Activated CD4-positive, alpha-beta T cell treated with anti-CD3 and anti-CD28 coated beads for 24 hours (primary cell): Measurements from ENCODE around the gene WDR27.
"Not testable (repeated sequence)": the region's sequence is repeated elsewhere in the genome, so short reads cannot be mapped to it uniquely, and the experiment has no call there.

Experiments used
- DNase-seq, 2 donors: peaks; one replicate each; pipeline ENCODE4 v3.0.0-alpha.2; 2020; ENCODE audit warnings: low read depth in 2 of 2

The WDR27 gene

DNA sequence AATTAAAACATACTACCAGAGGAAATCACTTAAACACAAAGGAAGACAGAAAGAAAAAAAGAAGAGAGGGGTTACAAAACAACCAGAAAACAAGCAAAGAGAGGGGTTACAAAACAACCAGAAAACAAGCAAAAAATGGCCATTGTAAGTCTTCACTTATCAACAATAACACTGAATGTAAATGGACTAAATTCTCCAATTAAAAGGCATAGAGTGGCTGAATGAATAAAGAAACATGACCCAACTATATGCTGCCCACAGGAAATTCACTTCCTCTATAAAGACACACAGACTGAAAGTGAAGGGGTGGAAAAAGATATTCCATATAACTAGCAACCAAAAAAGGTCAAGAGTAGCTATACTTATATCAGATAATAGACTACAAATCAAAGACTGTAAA, 180.0 kb downstream of the WDR27 start:
- no peak for DNase-seq

DNA sequence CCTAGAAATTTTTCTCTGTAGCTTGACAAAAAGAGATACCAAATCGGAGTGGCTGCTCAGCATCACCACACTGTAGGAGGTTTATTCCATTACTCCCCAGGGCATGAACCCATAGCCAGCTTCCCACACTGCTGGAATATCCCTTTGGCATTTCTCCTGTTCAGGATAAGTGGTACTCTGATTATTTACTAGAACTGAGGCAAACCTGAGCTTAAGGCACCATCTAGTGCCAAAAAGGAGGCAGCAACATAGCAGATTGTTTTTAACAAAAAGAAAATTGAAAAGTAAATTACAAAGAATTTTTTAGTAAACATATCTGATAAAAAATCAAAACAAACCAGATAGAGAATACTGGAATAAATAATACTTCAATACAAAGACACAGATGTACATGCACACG, 181.7 kb downstream of the WDR27 start:
- no peak for DNase-seq

DNA sequence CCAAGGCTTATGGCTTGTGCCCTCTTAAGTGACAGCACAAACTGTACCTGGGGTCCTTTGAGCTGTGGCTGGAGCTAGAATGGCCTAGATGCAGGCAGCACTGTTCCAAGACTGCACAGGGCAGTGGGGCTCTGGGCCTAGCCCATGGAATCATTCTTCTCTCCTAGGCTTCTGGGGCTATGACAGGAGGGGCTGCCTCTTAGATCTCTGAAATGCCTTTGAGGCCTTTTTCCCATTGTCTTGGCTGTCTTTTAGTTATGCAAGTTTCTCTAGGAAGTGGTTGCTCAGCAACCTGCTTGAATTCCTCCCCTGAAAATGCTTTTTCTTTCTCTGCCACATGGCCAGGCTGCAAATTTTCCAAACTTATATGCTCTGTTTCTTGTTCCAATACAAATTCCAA, 183.4 kb downstream of the WDR27 start:
- DNase-seq = no peak

DNA sequence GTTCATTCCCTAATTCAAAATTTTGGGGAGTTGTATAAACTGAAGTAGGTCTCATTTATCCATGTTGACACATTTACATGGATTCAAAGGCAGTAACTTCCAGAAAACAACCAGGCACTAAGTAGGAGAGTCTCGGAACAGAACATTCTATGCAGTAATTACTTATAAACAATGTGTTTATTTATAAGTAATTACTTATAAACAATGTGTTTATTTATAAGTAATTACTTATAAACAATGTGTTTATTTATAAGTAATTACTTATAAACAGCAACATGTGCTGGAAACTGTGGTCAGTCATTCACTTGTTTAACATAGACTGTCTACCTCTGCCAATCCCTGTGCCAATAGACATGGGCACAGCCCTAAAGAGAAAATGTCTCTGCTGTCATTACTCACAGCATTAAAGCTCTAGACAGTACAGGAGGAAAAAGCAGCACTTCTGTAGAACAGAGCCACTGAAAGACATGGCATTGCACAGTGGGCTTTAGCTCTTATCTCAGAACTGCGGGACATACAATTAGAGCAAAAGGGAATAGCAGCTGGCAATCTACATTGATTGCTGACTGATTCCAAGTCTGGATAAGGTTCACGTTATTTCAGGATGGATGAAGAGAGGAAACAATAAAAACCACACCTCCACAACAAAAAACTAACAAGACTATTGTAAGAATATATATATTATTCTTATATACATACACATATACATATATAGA, 188.2 kb downstream of the WDR27 start:
- no peak for DNase-seq

DNA sequence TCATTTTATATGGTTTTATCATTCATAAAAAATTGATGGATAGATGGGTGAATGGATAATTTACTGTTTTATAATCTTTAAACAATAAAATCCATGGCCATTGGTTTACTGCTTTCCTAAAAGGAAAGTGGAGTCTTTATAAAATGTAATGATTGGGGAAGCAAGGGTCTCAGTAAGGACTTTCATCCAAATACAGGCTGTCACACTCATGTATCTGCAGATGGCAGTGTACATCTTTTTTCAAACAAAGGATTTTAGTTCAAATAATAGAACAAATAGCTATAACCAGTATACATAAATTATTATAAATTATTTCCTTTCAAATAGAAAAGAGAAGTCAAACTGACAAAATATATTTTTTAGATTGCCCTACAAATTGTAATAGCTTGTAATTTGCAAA, 190.0 kb downstream of the WDR27 start:
- DNase-seq = not testable (repeated sequence)

DNA sequence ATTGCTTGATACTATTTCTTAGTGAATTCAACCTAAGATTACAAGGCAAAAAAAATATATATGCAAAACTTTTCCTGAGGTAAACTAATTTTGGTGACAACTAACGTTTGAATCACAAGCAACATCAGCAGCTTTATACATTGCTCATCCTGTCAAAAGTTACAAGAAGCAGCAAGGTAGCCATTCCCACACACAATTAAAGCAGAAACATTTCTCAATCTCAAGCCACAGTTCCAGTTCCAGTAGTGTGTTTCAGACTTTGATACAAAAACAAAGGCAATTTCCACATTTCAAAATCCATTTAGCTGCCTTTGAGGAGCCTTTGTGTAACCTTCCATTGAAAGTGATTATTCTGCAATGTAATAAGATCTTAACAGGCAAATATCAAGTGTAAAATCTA, 191.0 kb downstream of the WDR27 start:
- no peak for DNase-seq

DNA sequence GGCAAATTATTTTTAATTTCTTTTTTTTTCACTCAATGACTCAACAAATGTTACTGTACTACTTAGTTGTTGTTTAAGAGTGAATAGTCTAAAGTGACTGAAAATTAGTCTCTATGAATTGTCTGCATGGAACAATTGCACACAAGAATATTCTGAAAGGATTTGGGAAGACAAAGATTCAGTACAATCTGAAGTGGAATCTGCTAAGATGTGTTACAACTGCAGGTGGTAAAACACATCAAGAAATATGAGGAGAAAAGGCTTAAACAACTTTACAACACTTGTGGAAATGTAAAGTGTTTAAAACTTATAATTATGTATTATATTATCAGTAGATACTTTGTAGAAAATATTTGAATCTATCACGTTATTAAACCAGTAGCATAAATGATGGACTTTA, 193.4 kb downstream of the WDR27 start:
- no peak for DNase-seq

DNA sequence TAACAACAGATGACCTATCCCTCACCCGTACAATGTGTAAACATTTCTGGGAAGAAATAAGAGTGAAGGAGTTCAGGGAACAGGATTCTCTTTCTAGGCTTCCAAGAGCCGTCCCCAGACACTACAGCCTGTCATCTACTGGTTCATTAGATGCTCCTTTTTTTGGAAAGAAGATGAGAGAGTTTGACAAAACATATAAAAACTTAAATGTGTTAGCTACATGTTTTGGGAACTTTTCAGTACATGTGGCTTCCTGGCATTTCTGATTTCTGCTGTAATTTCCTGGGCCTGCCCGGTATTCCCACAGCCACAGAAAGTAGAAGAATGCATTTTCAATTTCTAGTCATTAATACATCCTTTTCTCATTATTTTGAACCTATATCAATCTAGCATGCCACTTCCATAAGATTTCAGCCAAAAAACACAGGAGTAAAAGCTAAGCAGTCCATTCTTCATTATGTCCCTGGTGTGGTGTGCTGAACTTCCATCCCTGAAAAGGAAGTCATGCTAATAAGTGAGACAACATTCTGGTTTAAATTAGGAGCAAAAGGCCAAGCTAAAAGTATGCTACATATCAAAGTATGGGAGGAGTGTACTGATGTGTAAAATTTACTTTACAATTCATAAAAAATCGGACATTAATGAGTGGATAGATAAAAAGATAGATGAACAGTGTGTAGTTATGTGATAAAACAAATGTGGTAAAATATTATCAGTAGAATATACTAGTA, 198.2 kb downstream of the WDR27 start:
- DNase-seq = no peak

DNA sequence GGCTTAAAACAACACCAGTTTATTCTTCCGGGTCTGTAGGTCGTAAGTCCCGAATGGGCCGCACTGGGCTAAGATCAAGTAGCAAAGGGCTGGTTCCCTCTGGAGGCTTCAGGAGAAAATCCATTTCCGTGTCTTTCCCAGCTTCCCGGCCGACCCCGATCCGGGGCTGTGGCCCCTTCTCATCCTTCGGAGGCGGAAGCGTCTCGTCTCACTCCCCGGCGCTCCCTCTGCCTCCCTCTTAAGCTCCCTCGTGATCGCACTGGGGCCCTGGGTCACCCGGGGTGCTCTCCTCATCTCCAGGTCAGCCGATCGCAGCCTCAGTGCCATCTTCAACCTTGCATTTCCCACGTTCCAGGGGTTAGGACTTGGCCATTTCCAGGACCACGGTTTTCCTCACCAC, 199.4 kb downstream of the WDR27 start:
- DNase-seq = no peak

DNA sequence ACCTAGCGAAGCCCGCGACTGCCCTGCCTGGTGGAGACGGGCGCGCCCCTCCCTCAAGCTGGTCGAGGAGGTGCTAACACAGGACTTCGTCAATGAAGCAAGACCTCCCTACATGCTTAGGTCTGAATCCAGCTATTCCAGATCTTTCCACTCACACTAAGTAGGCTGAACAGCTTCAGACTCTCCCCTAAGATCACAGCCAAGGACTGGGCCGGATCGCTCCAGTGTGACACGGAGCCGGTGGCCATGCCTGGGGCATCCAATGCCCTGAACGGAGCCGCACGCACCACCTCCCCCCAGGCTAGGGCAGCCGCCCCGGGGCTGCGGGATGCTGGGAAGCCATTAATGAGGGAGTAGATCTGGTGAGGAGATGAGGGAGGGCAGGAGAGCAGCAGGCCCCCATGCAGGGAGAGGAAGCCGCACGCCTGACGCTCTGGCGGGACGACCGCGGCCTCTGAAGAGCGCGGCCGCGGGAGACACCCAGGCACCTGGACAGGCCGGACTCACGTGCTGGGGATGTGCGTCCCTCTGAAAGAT, 200.0 kb downstream of the WDR27 start:
- DNase-seq = no peak

DNA sequence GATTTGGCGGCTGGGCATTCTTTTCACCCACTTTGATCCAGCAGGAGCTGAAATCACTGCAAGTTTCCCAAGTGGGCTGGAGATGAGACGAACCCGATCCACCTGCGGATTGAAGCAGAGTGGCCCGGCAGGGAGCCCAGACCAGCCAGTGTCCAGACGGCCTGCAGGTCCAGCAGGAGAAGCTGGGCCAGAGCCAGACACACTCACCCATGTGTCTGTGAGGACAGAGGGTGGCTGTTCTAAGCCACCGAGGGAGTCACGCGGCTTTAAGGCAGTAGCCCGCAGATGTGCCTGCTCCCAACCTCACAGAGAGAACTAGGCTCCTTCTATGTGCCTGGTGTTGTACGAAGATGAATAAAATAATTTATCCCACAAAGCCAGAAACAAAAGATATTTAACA, 200.7 kb downstream of the WDR27 start:
- DNase-seq = no peak

DNA sequence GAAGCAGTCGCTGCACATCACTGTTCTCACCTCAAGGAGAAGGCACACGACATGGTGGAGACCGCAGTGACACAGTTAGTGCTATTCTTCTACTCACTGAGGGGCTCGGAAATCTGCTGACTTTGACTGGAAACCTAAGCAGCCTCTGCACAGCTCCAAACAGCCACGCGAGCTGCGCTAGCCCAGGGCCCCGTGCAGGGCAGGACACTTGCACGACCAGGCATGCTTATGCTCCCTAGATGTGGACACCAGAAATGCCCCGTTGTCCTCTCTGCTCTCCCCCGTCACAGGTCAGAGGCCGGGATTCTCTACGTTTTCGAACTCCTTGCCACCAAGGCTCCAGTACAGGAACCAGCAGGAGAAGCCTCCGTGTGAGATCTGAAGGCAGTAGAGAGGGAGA, 201.1 kb downstream of the WDR27 start:
- no peak for DNase-seq

DNA sequence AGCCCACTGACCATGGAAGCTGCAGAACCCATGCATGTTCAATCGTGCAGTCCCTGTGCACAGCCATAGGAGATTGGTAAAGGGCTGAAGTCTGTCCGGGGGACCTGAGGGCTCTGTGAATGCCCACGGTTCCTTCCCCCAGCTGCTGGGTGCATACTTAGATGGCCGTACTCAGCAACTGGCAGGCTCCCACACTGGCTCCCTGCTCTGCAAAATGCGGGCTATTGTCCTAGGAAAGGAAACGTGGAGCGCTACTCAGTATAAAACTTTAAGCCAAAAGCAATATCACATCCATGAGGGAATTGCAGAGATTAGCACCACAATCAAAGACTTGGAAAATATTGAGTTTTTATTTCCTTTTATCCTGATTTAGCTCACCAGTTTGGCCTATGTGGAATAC, 202.0 kb downstream of the WDR27 start:
- DNase-seq = no peak

DNA sequence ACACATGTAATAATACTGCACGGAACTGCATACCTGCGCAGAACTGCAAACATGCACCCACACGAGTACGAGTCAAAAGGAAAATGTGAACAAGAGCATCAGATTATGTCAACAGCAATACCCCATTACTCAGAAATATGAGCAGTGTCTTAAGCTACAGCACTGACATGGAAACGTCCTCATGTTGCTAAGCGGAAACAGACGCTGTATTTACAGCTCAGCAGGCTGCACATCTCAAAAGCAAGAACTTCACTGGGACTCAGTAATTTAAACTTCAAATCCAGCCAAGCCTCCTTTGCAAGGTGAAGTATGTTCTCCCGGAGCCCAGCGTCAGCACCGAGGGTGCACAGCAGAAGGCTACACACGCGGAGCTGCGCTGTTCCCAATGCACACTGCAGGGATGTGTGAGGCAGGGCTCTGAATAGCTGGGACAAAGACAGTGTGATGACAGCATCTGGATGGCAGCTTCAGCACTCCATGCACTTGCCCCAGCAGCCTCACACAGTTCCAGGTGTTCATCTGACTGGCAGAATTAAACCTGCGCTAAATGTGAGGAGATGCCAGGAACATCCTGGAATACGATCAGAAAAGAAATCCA, 202.8 kb downstream of the WDR27 start:
- DNase-seq = no peak

DNA sequence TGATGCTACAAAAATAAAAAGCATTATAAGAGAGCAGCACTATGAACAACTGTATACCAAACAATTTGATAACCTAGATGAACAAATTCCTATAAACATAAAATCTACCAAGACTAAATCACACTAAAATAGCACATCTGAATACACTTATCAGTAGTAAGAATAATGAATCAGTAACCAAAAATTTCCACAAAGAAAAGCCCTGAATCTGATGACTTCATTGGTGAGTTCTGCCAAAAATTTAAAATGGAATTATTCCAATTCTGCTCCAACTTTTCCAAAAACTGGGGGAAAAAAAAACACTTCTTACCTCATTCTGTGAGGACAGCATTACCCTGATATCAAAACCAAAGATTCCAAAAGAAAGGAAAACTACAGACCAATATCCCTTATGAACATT, 206.2 kb downstream of the WDR27 start:
- DNase-seq = no peak

DNA sequence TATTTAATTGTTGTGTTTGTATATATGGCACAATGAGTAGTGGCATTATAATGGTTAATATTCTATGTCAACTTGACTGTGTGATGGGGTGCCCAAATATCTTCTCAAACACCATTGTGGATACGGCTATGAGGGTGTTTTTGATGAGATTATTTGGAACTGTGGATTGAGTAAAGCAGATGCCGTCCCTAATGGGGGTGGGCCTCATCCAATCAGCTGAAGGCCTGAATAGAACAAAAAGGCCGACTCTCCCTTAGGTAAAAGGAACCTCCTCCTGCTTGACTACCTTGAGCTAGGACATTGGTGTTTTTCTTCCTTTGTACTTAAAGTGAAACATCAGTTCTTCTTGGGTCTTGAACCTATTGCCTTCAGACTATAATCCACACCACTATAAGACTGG, 207.8 kb downstream of the WDR27 start:
- no peak for DNase-seq

DNA sequence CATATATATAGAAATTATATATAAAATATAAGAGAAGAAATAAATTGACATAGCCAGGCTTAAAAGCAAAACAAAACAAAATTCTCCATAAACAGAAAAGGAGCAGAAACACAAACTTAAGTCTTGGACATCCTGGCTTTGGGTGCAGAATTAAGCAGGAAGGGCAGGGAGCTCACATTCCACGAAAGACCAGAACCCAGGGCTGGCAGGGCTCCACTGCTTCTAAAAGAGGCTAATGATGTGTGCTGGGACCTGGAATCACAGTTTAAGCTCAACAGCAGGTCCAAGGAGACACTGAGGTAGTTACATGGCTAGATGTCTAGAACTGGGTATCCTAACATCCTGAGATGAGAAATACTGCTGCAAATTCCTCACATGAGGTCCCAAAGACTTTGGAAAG, 210.3 kb downstream of the WDR27 start:
- DNase-seq = no peak

DNA sequence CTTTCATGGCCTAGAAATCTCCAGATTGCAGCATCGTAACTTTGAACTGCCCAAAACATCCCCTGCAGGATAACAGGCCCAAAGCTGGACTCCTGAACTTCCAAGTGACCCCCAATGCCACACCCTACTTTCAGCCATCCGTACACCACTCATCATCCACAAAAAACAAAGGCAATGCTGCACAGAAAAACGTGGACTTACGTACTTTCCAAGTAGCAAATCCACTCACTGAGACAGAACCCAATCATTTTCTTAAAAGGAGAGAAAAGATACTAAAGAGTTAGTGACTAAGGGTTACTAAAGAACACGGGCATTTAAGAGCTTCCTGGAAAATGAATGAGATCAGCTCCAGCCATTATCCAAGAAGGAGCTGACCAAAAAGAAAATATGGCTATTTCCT, 211.0 kb downstream of the WDR27 start:
- no peak for DNase-seq

DNA sequence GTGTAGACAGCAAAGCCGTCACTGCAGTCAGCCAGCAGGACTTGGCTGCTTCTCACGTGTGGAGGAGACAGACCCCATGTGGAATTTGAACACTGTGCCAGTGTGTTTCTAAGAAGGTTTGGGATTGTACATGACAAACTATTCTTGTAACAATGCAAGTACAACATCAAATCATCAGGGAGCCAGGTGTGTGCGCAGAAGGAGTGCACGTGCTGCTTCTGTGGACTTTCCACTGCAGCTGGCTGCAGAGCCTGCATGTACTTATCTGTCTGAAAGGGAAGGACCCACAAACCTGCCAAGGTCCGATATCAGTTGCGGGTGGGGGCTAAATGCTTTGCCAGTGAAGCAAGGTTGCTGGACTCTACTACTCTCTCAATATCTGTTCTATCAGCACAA, 211.6 kb downstream of the WDR27 start:
- no peak for DNase-seq

DNA sequence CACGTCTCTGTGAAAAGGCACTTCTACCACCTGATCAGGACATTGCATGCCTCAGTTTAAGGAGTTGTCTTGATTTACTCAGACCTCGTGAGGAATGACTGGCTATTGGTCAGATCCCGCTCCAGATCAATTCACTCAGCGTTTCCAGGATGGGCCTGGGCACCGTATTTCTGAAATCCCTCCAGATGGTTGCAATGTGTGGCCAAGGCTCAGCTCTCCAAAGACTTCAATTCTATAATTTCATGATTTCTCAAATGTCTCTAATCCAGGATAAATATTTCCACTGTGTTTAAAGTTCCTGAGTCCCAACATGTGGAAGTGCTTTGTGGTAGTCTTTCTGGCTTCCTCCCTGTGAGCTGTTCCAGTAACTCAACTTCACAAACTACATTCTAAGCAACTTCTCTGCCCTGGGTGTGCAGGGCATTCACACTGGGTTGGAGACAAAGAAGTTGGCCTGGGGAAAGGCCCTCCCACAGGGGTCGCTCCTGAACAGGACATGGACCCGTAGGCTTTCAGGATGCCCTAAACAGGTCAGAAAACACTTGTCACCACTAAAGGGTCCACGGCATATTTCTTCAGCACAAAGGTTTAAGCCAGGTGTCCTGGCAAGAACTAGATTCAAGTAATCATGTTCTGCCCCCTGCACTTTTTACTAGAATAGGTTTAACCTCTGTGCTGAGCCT, 212.1 kb downstream of the WDR27 start:
- DNase-seq = no peak

DNA sequence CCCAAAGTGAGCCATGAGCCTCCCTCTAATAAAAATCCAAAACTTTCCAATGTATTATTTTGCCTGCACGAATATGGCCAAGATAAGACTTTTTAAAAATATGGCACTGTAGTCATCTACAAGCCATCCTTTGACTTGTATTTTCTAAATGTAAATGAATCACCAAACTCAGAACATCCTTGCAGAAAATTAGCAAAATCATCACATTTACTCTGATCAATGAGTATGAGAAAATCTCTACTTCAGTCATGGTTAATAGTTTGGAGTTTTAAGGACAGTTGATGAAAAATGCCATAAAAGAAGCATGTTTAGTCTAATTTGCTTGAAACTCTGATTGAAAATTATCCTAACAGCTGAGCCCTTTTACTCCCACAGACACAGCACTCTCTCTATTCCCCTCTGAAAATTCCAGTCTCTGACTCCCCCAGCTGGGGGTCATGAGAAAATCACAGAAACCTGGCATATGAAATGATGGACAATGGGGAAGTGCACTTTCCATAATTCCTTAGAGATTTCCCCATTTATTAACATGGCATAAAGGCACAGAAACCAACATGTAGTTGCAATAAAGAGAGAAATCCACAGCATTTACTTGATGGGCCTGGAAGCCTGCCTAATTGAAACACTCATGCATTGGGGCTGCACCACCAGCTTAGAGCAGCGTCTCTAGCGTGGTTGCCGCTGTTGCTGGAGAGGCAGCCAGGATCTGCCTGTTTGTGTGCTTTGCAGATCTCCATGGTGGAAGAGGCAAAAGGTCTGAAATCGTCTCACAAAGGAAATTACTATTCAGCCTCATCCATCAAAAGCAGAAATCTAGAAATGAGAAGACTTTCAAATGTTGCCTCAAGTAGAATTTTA, 214.0 kb downstream of the WDR27 start:
- no peak for DNase-seq
